Measurements from ENCODE around the gene TF.

TF gene

DNA sequence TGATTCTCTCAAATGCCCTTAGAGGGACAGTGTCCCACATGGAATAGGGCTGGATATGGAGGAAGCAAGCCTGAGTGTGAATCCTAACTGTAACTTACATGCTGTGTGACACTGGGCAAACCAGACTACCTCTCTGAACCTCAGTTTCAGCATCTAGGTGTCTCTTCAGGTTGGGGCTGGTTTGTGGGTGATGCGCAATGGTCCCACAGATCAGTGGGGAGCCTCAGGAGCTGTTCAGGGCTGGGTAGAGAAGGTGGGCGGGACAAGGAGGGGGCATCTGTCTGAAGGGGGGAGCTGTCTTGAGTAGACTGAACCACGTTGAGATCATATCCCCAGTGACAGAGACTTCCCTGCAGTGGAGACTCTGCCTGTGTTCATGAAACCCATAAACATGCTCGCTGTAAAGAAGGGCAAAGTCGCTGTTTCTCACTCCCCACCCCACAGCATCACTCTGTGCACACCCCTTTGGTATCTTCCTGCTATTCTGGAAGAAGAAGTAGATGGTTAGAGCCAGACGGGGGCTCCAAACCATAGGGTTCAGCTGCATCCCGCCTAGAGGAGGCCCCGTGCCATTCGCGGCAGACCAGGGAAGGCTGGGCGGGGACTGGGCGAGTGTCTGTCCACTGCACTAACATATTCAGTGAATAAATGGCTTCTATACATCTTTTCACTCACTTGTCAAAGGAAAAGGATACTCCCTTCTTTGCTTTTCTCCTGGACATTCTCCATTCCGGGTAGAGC is 87.9 kb downstream of the TF start:
- no peak overlapping the region for H3K4me3 ChIP-seq (ENCODE audit: low read depth in 1 of 2, low read length in 2 of 2)
- H3K27ac ChIP-seq (ENCODE audit: low read depth, low read length) = no peak overlapping the region
- no peaks in the 10 kb centered on the region for H3K4me1 ChIP-seq (ENCODE audit: control insufficient read depth in 1 of 2, insufficient read depth in 2 of 2, low read length in 2 of 2)
- H3K27me3 ChIP-seq (ENCODE audit: control insufficient read depth in 1 of 2, insufficient read depth in 2 of 2, low read length in 2 of 2) = no peaks in the 10 kb centered on the region
- H3K9ac ChIP-seq (ENCODE audit: low read depth in 1 of 2, low read length in 2 of 2) = no peak overlapping the region
- no peaks in the 10 kb centered on the region for H3K36me3 ChIP-seq (ENCODE audit: control insufficient read depth in 1 of 2, insufficient read depth in 2 of 2, low read length in 2 of 2)
- no peaks in the 10 kb centered on the region for H3K9me3 ChIP-seq (ENCODE audit: control insufficient read depth in 1 of 2, low read length in 2 of 2)

- Histone ChIP-seq H3K36me3 (ENCODE audit: control insufficient read depth in 1 of 2, insufficient read depth in 2 of 2, low read length in 2 of 2) (no peaks in the 10 kb centered on the region), H3K9ac (ENCODE audit: low read depth in 1 of 2, low read length in 2 of 2) (no peak overlapping the region)
These were observed 88.6 kb downstream of the TF start for GRCh38 chr3:133834621-133835417.

DNA sequence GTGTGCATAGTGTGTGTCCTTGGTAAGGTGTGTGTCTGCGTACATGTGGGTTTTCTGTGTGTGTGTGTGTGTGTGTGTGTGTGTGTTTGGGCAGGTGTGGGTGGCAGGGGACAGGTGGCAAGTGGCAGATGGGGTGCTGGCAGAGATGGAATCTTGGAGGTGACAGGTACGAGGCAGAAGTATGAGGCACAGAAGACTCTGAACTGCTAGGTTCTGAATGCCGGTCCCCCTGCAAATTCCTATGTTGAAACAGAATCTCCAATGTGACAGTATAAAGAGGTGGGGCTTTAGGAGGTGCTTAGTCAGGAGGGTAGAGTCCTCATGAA is 89.2 kb downstream of the TF start:
- H3K36me3 ChIP-seq (ENCODE audit: control insufficient read depth in 1 of 2, insufficient read depth in 2 of 2, low read length in 2 of 2) = no peaks in the 10 kb centered on the region

More at GRCh38 chr3:133834621-133835417, 88.6 kb downstream of the TF start:
- Histone ChIP-seq H3K4me1 (ENCODE audit: control insufficient read depth in 1 of 2, insufficient read depth in 2 of 2, low read length in 2 of 2) (no peaks in the 10 kb centered on the region), H3K27me3 (ENCODE audit: control insufficient read depth in 1 of 2, insufficient read depth in 2 of 2, low read length in 2 of 2) (no peaks in the 10 kb centered on the region), H3K9me3 (ENCODE audit: control insufficient read depth in 1 of 2, low read length in 2 of 2) (no peaks in the 10 kb centered on the region), H3K4me3 (ENCODE audit: low read depth in 1 of 2, low read length in 2 of 2) (no peak overlapping the region), H3K27ac (ENCODE audit: low read depth, low read length) (no peak overlapping the region)

DNA sequence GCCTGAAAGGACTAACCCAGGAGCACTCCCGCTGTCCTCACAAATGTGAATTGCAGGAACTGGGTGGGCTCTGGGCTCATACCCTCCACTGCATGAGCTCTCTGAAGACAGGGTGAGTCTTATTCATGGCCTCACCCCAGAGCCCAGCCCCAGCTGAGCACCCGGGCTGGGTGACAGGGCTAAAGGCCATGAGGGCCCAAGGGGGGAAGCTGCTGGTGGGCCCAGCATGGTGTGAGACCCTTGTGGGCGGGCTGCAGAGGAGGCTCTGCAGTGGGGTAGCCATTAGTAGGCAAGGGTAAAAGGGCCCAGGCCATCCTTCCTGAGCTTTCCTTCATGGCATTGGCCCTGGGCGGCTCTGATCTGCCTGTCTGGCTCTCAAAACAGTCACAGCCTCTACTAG is 89.8 kb downstream of the TF start:
- H3K9me3 ChIP-seq (ENCODE audit: control insufficient read depth in 1 of 2, low read length in 2 of 2) = no peaks in the 10 kb centered on the region
- H3K9ac ChIP-seq (ENCODE audit: low read depth in 1 of 2, low read length in 2 of 2) = no peak overlapping the region
- H3K27ac ChIP-seq (ENCODE audit: low read depth, low read length) = no peak overlapping the region
- H3K36me3 ChIP-seq (ENCODE audit: control insufficient read depth in 1 of 2, insufficient read depth in 2 of 2, low read length in 2 of 2) = no peaks in the 10 kb centered on the region
- H3K4me3 ChIP-seq (ENCODE audit: low read depth in 1 of 2, low read length in 2 of 2) = no peak overlapping the region
- H3K27me3 ChIP-seq (ENCODE audit: control insufficient read depth in 1 of 2, insufficient read depth in 2 of 2, low read length in 2 of 2) = no peaks in the 10 kb centered on the region
- H3K4me1 ChIP-seq (ENCODE audit: control insufficient read depth in 1 of 2, insufficient read depth in 2 of 2, low read length in 2 of 2) = no peaks in the 10 kb centered on the region

More for the DNA sequence above, 89.2 kb downstream of the TF start:
- Histone ChIP-seq H3K4me3 (ENCODE audit: low read depth in 1 of 2, low read length in 2 of 2) (no peak overlapping the region), H3K4me1 (ENCODE audit: control insufficient read depth in 1 of 2, insufficient read depth in 2 of 2, low read length in 2 of 2) (no peaks in the 10 kb centered on the region), H3K27ac (ENCODE audit: low read depth, low read length) (no peak overlapping the region), H3K9ac (ENCODE audit: low read depth in 1 of 2, low read length in 2 of 2) (no peak overlapping the region), H3K27me3 (ENCODE audit: control insufficient read depth in 1 of 2, insufficient read depth in 2 of 2, low read length in 2 of 2) (no peaks in the 10 kb centered on the region), H3K9me3 (ENCODE audit: control insufficient read depth in 1 of 2, low read length in 2 of 2) (no peaks in the 10 kb centered on the region)

GRCh38 chr3:133836497-133837158 is 90.4 kb downstream of the TF start:
- Histone ChIP-seq H3K27me3 (ENCODE audit: control insufficient read depth in 1 of 2, insufficient read depth in 2 of 2, low read length in 2 of 2) (no peaks in the 10 kb centered on the region), H3K9ac (ENCODE audit: low read depth in 1 of 2, low read length in 2 of 2) (no peak overlapping the region), H3K4me1 (ENCODE audit: control insufficient read depth in 1 of 2, insufficient read depth in 2 of 2, low read length in 2 of 2) (no peaks in the 10 kb centered on the region), H3K27ac (ENCODE audit: low read depth, low read length) (no peak overlapping the region), H3K9me3 (ENCODE audit: control insufficient read depth in 1 of 2, low read length in 2 of 2) (no peaks in the 10 kb centered on the region), H3K4me3 (ENCODE audit: low read depth in 1 of 2, low read length in 2 of 2) (no peak overlapping the region), H3K36me3 (ENCODE audit: control insufficient read depth in 1 of 2, insufficient read depth in 2 of 2, low read length in 2 of 2) (no peaks in the 10 kb centered on the region)

- Histone ChIP-seq H3K9ac (ENCODE audit: low read depth in 1 of 2, low read length in 2 of 2) (no peak overlapping the region), H3K4me1 (ENCODE audit: control insufficient read depth in 1 of 2, insufficient read depth in 2 of 2, low read length in 2 of 2) (no peaks in the 10 kb centered on the region), H3K9me3 (ENCODE audit: control insufficient read depth in 1 of 2, low read length in 2 of 2) (no peaks in the 10 kb centered on the region), H3K27me3 (ENCODE audit: control insufficient read depth in 1 of 2, insufficient read depth in 2 of 2, low read length in 2 of 2) (no peaks in the 10 kb centered on the region), H3K36me3 (ENCODE audit: control insufficient read depth in 1 of 2, insufficient read depth in 2 of 2, low read length in 2 of 2) (no peaks in the 10 kb centered on the region), H3K27ac (ENCODE audit: low read depth, low read length) (no peak overlapping the region), H3K4me3 (ENCODE audit: low read depth in 1 of 2, low read length in 2 of 2) (no peak overlapping the region)
These were observed 91.5 kb downstream of the TF start for GRCh38 chr3:133837487-133838295.

GRCh38 chr3:133838296-133838789 is 92.2 kb downstream of the TF start:
- Histone ChIP-seq H3K27ac (ENCODE audit: low read depth, low read length) (no peak overlapping the region), H3K9ac (ENCODE audit: low read depth in 1 of 2, low read length in 2 of 2) (no peak overlapping the region), H3K9me3 (ENCODE audit: control insufficient read depth in 1 of 2, low read length in 2 of 2) (no peaks in the 10 kb centered on the region), H3K36me3 (ENCODE audit: control insufficient read depth in 1 of 2, insufficient read depth in 2 of 2, low read length in 2 of 2) (no peaks in the 10 kb centered on the region), H3K4me1 (ENCODE audit: control insufficient read depth in 1 of 2, insufficient read depth in 2 of 2, low read length in 2 of 2) (no peaks in the 10 kb centered on the region), H3K4me3 (ENCODE audit: low read depth in 1 of 2, low read length in 2 of 2) (no peak overlapping the region), H3K27me3 (ENCODE audit: control insufficient read depth in 1 of 2, insufficient read depth in 2 of 2, low read length in 2 of 2) (no peaks in the 10 kb centered on the region)

- H3K36me3 ChIP-seq (ENCODE audit: control insufficient read depth in 1 of 2, insufficient read depth in 2 of 2, low read length in 2 of 2) = no peaks in the 10 kb centered on the region
- no peak overlapping the region for H3K27ac ChIP-seq (ENCODE audit: low read depth, low read length)
- no peaks in the 10 kb centered on the region for H3K27me3 ChIP-seq (ENCODE audit: control insufficient read depth in 1 of 2, insufficient read depth in 2 of 2, low read length in 2 of 2)
- no peaks in the 10 kb centered on the region for H3K9me3 ChIP-seq (ENCODE audit: control insufficient read depth in 1 of 2, low read length in 2 of 2)
- no peaks in the 10 kb centered on the region for H3K4me1 ChIP-seq (ENCODE audit: control insufficient read depth in 1 of 2, insufficient read depth in 2 of 2, low read length in 2 of 2)
- H3K9ac ChIP-seq (ENCODE audit: low read depth in 1 of 2, low read length in 2 of 2) = no peak overlapping the region
- H3K4me3 ChIP-seq (ENCODE audit: low read depth in 1 of 2, low read length in 2 of 2) = no peak overlapping the region
These were observed 93.0 kb downstream of the TF start for GRCh38 chr3:133838916-133839800.

- no peaks in the 10 kb centered on the region for H3K27me3 ChIP-seq (ENCODE audit: control insufficient read depth in 1 of 2, insufficient read depth in 2 of 2, low read length in 2 of 2)
- H3K9me3 ChIP-seq (ENCODE audit: control insufficient read depth in 1 of 2, low read length in 2 of 2) = no peaks in the 10 kb centered on the region
- H3K4me1 ChIP-seq (ENCODE audit: control insufficient read depth in 1 of 2, insufficient read depth in 2 of 2, low read length in 2 of 2) = no peaks in the 10 kb centered on the region
- no peaks in the 10 kb centered on the region for H3K36me3 ChIP-seq (ENCODE audit: control insufficient read depth in 1 of 2, insufficient read depth in 2 of 2, low read length in 2 of 2)
- H3K27ac ChIP-seq (ENCODE audit: low read depth, low read length) = no peak overlapping the region
- H3K4me3 ChIP-seq (ENCODE audit: low read depth in 1 of 2, low read length in 2 of 2) = no peak overlapping the region
- H3K9ac ChIP-seq (ENCODE audit: low read depth in 1 of 2, low read length in 2 of 2) = no peak overlapping the region
These were observed 94.0 kb downstream of the TF start for GRCh38 chr3:133840055-133840737.

All from duodenal mucosa (tissue), 2 donors.